ENCODE measurements around the gene DMRT1.

DMRT1 gene

DNA sequence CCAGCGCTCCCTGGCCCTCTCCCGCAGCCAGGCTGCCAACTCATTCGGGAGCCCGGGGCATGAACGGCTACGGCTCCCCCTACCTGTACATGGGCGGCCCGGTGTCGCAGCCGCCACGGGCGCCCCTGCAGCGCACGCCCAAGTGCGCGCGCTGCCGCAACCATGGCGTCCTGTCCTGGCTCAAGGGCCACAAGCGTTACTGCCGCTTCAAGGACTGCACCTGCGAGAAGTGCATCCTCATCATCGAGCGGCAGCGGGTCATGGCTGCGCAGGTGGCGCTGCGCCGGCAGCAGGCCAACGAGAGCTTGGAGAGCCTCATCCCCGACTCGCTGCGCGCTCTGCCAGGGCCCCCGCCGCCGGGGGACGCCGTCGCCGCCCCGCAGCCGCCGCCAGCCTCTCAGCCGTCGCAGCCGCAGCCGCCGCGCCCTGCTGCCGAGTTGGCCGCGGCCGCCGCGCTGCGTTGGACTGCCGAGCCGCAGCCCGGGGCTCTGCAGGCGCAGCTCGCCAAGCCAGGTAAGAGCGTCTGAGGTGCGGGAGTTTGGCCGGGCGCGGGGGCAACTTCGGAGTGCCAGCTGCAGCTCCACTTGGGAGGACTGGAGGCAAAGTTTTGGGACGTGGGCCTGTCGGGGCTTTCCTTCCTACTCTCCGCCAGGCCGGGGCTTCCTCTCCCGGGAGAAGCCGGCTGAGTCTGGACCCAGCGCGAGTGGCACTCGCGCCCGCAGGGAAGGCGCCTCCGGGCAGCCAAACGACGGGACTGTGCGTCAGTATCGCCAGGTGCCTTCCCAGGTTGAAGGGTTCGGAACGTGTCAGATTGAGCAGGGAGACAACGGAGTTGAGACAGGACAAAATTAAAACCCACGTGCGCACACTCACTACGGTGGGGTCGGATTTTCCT lies 135.7 kb downstream of the DMRT1 start:
- H3K9ac ChIP-seq (ENCODE audit: low read length): no peak overlapping the region
- H3K9me3 ChIP-seq (replicated peaks; ENCODE audit: insufficient read depth, low read length): no peaks in the 10 kb centered on the region
- H3K27ac ChIP-seq (ENCODE audit: low read length): no peak overlapping the region
- no peaks in the 10 kb centered on the region for H3K36me3 ChIP-seq (replicated peaks; ENCODE audit: insufficient read depth, low read length)
- no peaks in the 10 kb centered on the region for H3F3A ChIP-seq (ENCODE audit: insufficient read depth, low read length)
- no peaks in the 10 kb centered on the region for H3K79me2 ChIP-seq (ENCODE audit: low read length)
- H2AFZ ChIP-seq (ENCODE audit: low read length): 0 out of 2 replicates have a peak overlapping the region, but pooled peaks have one; percentile 31
- peak; percentile 33 for DNase-seq
- no peaks in the 10 kb centered on the region for H3K9me2 ChIP-seq (replicated peaks; ENCODE audit: insufficient read depth, low read length)
- H4K20me1 ChIP-seq (ENCODE audit: insufficient read depth, low read length): no peaks in the 10 kb centered on the region
- peak overlapping the region; percentile 60 for H3K4me2 ChIP-seq (ENCODE audit: low read depth, low read length)
- peak overlapping the region; percentile 45 for H3K4me3 ChIP-seq (ENCODE audit: low read length)
- peaks cover 9% of the 10 kb centered on the region; the same call in 1 of the 2 replicates for H3K27me3 ChIP-seq (replicated peaks; ENCODE audit: insufficient read depth, low read length)
- TF ChIP-seq EZH2phosphoT487 (IDR thresholded peaks at IDR 0.05; ENCODE audit: low read length) (no peak), EZH2 (optimal IDR thresholded peaks at IDR 0.05; ENCODE audit: low read depth, low read length) (no peak)
- TF ChIP-seq, protein P1, sequence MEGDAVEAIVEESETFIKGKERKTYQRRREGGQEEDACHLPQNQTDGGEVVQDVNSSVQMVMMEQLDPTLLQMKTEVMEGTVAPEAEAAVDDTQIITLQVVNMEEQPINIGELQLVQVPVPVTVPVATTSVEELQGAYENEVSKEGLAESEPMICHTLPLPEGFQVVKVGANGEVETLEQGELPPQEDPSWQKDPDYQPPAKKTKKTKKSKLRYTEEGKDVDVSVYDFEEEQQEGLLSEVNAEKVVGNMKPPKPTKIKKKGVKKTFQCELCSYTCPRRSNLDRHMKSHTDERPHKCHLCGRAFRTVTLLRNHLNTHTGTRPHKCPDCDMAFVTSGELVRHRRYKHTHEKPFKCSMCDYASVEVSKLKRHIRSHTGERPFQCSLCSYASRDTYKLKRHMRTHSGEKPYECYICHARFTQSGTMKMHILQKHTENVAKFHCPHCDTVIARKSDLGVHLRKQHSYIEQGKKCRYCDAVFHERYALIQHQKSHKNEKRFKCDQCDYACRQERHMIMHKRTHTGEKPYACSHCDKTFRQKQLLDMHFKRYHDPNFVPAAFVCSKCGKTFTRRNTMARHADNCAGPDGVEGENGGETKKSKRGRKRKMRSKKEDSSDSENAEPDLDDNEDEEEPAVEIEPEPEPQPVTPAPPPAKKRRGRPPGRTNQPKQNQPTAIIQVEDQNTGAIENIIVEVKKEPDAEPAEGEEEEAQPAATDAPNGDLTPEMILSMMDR (IDR thresholded peaks at IDR 0.05; ENCODE audit: low read length): no peak
- H3K4me1 ChIP-seq (ENCODE audit: low read length): no peaks in the 10 kb centered on the region

GRCh38 chr9:977838-978830 lies 136.6 kb downstream of the DMRT1 start:
- no peaks in the 10 kb centered on the region for H3K36me3 ChIP-seq (replicated peaks; ENCODE audit: insufficient read depth, low read length)
- no peaks in the 10 kb centered on the region for H4K20me1 ChIP-seq (ENCODE audit: insufficient read depth, low read length)
- no peak overlapping the region for H3K27ac ChIP-seq (ENCODE audit: low read length)
- H2AFZ ChIP-seq (ENCODE audit: low read length): no peak overlapping the region
- H3K27me3 ChIP-seq (replicated peaks; ENCODE audit: insufficient read depth, low read length): peaks cover 9% of the 10 kb centered on the region; the same call in 1 of the 2 replicates
- TF ChIP-seq, protein P1 (IDR thresholded peaks at IDR 0.05; ENCODE audit: low read length): no peak
- no peak for TF ChIP-seq EZH2 (optimal IDR thresholded peaks at IDR 0.05; ENCODE audit: low read depth, low read length)
- no peak for TF ChIP-seq EZH2phosphoT487 (IDR thresholded peaks at IDR 0.05; ENCODE audit: low read length)
- H3K9me3 ChIP-seq (replicated peaks; ENCODE audit: insufficient read depth, low read length): no peaks in the 10 kb centered on the region
- H3F3A ChIP-seq (ENCODE audit: insufficient read depth, low read length): no peaks in the 10 kb centered on the region
- no peaks in the 10 kb centered on the region for H3K9me2 ChIP-seq (replicated peaks; ENCODE audit: insufficient read depth, low read length)
- no peaks in the 10 kb centered on the region for H3K4me1 ChIP-seq (ENCODE audit: low read length)
- H3K4me3 ChIP-seq (ENCODE audit: low read length): no peak overlapping the region
- no peak overlapping the region for H3K4me2 ChIP-seq (ENCODE audit: low read depth, low read length)
- H3K79me2 ChIP-seq (ENCODE audit: low read length): no peaks in the 10 kb centered on the region
- H3K9ac ChIP-seq (ENCODE audit: low read length): no peak overlapping the region
- DNase-seq: no peak

GRCh38 chr9:979983-980382 lies 138.5 kb downstream of the DMRT1 start:
- H3F3A ChIP-seq (ENCODE audit: insufficient read depth, low read length): no peaks in the 10 kb centered on the region
- H3K9me2 ChIP-seq (replicated peaks; ENCODE audit: insufficient read depth, low read length): no peaks in the 10 kb centered on the region
- DNase-seq: no peak
- H3K27me3 ChIP-seq (replicated peaks; ENCODE audit: insufficient read depth, low read length): peaks cover 9% of the 10 kb centered on the region; the same call in 1 of the 2 replicates
- no peaks in the 10 kb centered on the region for H3K36me3 ChIP-seq (replicated peaks; ENCODE audit: insufficient read depth, low read length)
- H3K27ac ChIP-seq (ENCODE audit: low read length): no peak overlapping the region
- H4K20me1 ChIP-seq (ENCODE audit: insufficient read depth, low read length): no peaks in the 10 kb centered on the region
- no peak overlapping the region for H3K4me3 ChIP-seq (ENCODE audit: low read length)
- H3K79me2 ChIP-seq (ENCODE audit: low read length): no peaks in the 10 kb centered on the region
- no peak overlapping the region for H3K4me2 ChIP-seq (ENCODE audit: low read depth, low read length)
- no peak overlapping the region for H2AFZ ChIP-seq (ENCODE audit: low read length)
- TF ChIP-seq EZH2phosphoT487 (IDR thresholded peaks at IDR 0.05; ENCODE audit: low read length): no peak
- no peak for TF ChIP-seq EZH2 (optimal IDR thresholded peaks at IDR 0.05; ENCODE audit: low read depth, low read length)
- TF ChIP-seq, protein P1 (IDR thresholded peaks at IDR 0.05; ENCODE audit: low read length): no peak
- no peaks in the 10 kb centered on the region for H3K9me3 ChIP-seq (replicated peaks; ENCODE audit: insufficient read depth, low read length)
- H3K9ac ChIP-seq (ENCODE audit: low read length): no peak overlapping the region
- 0 out of 2 replicates have a peak, but pooled peaks cover 2% of the 10 kb centered on the region for H3K4me1 ChIP-seq (ENCODE audit: low read length)

Measured in MM.1S (cell line).